ENCODE data around the gene ANKH.

- TF ChIP-seq CTCF (conservative IDR thresholded peaks at IDR 0.05; ENCODE audit: low read length) (no peak), EZH2phosphoT487 (IDR thresholded peaks at IDR 0.05; ENCODE audit: borderline replicate concordance) (no peak)
These were observed 60.5 kb downstream of the ANKH start for GRCh38 chr5:14810928-14811572.
